T47D (cell line): ENCODE data around the gene ASGR1.

Experiments
- DNase-seq, 2 experiments: peaks; one replicate each; pipeline versions ENCODE4 v3.0.0 to v3.0.0-alpha.2; 2011 to 2012; ENCODE audit warnings: low read depth in 1 of 2, low spot score in 1 of 2
- JUND ChIP-seq: IDR thresholded peaks from 2 replicates; pipeline ENCODE4 v1.6.1; 2012; ENCODE audit warnings: low read depth
- in situ Hi-C: cut with HindIII; loops from 2 replicates; pipeline ENCODE4 v1.10.0; 2016; ENCODE audit warnings: low sequenced_read_pairs, low pct_unique_long_range_greater_than_20kb

The ASGR1 gene

DNA sequence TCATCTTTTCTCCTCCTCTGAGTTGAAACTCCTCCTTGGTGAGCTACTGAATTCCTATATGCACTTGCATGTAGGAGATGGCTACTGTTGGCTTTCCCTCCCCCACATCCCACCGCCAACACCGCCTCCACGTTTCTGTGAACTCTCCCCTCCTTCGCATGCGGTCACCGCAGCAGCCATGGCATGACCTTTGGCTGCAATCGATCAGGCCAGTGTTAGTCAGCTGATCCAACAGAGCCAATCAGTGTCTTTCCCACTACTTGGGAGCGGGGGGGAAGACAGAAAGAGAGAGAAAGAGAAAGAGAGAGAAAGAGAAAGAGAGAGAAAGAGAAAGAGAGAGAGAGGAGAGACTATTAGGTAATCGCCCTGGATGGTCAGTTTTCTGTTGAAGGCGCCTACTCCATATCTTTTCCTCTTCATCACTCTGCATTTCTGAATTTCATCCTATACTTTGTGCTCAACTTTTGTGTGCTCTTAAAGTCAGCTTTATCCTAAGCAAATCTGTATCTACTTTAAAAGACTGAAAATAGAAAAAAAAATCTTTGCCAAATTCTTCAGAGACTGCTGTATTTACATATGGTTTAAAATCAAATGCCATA lies 22.7 kb downstream of the ASGR1 start:
- no peak for DNase-seq
- in situ Hi-C loops = no loop called here
- TF ChIP-seq JUND = no peak

DNA sequence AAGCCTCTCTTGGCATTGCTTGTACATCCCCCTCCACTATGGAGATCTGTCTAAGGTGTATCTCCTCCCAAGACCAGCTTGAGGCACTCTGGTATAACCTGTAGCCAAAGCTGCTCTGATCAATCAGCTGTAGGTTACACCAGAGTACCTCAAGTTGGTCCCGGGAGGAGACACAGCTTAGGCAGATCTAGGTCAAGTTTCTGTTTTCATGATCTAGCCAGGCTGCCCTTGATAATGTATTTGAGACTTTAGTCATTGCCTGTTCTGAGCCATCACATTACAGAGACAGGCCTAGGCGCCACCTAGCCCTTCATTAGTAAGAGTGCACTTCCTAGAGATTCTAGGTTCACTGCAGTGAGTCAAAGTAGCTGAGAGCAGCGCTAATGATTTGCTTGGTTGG lies 31.4 kb downstream of the ASGR1 start:
- DNase-seq = no peak
- in situ Hi-C loops = no loop called here
- no peak for TF ChIP-seq JUND

DNA sequence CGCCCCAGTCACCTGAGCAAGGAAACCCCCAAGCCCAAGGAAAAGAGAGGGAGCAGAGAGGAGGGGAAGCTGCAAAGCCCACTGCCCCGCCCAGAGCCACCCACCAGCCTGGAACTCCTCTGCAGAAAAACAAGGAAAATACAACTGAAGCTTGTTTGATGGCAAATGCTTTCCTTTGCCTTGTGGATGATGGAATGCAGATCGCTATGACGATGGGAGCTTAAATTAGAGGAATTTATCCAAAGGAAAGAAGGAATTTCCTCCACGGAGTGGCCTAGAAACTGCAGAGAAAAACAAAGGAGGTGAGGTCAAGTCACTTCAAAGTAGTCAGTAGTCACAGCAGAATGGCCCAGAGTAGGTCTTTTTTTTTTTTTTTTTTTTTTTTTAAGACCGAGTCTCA lies 33.1 kb downstream of the ASGR1 start:
- no peak for DNase-seq
- TF ChIP-seq JUND = no peak
- in situ Hi-C loops = no loop called here

DNA sequence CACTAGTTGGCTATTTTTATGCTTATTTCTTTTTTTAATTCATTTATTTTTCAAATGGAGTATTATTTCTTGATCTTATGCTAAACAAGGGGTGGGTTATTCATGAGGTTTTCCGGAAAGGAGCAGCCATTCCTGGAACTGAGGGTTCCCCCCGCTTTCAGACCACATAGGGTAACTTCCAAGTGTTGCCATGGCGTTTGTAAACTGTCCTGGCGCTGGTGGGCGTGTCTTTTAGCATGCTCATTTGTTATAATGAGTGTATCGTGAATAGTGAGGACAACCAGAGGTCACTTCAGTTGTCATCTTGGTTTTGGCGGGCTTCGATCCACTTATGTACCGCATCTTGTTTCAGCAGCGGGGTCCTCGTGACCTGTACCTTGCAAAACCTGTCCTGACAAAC lies 35.0 kb downstream of the ASGR1 start:
- in situ Hi-C loops = no loop called here
- no peak for TF ChIP-seq JUND
- DNase-seq = no peak

DNA sequence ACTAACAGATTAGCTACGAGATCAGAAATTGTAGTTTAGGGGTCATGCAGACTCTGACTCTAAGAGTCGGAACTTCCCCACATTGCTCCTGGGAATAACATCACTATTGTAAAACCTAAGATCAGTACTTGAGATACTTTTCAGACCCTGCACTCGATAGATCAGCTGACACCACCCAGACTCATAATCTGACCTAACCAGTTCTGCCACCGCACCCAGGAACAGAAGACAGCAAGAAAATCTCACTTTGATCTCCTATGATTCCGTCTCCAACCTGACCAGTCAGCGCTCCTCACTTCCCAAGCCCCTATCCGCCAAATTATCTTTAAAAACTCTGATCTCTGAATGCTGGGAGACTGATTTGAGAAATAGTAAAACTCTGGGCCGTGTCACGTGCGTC lies 37.3 kb downstream of the ASGR1 start:
- peak in 1 of 2 experiments; percentile 42 for DNase-seq
- TF ChIP-seq JUND = no peak
- in situ Hi-C loops = no loop called here

DNA sequence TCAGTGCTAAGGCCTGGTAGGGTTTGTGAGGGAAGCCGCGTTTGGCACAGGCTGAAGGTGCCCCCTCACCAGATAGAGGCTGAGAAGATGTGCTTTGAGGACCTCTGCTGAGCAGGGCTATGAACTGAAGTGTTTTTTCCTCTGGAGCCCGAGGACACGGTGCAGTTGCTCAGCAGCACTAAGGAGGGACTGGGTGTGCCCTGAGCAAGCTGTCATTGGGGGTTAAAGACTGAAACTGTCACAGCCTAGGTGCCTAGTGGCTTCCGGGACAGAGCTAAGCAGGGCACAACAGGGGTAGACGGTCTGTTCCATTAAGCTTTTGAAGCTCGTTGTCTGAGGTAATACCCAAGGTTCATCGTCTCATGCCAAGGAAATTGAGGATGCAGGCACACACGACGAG lies 39.8 kb downstream of the ASGR1 start:
- in situ Hi-C loops = no loop called here
- DNase-seq = no peak
- no peak for TF ChIP-seq JUND

DNA sequence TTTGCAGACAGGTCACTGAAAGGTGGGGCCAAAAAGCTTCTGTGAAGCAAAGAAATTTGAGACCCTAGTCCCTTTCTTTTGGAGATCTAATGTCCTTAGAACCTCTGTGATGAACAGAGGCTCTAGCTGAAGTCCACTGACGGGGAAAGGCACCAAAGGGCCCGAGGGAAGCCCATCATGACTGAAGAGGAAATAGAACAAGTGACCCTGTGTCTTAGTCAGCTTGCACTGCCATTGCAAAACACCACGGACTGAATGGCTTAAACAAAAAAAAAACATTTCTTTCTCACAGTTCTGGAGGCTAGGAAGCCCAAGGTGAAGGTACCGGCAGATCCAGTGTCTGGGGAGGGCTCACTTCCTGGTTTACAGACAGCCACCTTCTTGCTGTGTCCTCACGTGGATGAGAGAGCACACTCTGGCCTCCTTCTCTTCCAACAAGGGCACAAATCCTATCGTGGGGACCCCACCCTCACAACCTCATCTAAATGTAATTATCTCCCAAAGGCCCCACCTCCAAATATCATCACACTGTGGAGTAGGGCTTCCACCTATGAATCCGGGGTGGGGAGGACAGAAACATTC lies 40.3 kb downstream of the ASGR1 start:
- in situ Hi-C loops = no loop called here
- DNase-seq = no peak

DNA sequence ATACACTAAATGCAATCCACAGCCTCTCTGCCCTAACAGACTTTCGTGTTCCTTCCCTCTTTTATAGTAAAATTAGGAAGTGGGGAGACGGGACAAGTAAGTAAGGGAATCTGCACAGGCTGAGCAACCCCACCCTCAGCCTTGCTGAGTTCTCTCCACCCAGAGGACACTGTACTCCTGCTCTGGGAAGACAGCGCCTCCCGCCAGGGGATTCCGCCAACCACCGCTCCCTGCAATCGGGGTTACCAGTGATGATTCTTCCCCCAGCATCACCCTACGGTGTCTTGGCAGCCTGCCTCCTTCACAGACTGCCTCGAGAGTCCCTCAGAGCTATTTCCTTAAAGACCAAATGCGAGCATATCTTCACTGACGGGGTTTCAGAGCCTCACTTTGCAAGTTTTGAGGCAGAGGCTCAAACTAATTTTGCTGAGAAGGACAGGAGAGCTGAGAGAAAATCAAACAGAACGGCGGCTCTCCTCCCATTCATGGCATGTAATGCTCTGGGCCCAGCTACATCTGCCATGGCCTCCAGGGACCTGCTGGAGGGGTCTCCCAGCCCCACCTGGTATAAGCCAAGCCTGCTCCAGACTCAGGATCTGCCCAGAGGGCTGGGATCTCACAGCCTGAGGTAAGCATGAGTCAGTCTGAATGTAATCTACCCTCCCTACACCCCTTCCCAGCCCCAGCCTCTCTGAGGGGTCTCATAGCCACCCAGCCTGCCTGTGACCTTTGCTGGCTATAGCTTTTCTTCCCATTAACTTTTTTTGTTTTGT lies 41.8 kb downstream of the ASGR1 start:
- in situ Hi-C loops = no loop called here
- no peak for DNase-seq
- TF ChIP-seq JUND = no peak

More for the DNA sequence above, 40.3 kb downstream of the ASGR1 start:
- no peak for TF ChIP-seq JUND

DNA sequence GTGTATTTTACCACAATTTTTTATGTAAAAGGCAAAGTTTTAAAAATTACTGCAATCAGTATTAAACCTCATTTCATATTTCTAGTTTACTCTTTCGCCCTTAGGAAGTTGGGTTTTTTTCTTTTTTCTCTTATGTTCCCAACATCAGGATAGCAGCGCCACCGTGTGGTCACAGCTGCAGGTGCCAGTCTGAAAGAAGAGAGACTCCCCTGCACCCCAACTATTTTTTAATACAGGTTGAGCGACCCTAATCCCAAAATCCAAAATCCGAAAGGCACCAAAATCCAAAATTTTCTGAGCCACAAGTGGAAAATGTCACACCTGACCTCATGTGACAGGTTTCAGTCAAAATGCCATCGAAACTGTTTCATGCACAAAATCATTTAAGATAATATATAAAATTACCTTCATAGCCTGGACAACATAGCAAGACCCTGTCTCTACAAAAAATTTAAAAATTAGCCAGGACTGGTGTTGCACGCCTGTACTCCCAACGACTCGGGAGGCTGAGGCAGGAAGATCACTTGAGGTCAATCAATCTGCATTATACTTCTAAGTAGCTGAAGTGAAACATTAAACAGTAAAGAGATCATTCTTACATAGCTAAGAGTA lies 42.8 kb downstream of the ASGR1 start:
- peak; percentile 16 to 64 for DNase-seq
- TF ChIP-seq JUND = no peak
- in situ Hi-C loops = no loop called here

DNA sequence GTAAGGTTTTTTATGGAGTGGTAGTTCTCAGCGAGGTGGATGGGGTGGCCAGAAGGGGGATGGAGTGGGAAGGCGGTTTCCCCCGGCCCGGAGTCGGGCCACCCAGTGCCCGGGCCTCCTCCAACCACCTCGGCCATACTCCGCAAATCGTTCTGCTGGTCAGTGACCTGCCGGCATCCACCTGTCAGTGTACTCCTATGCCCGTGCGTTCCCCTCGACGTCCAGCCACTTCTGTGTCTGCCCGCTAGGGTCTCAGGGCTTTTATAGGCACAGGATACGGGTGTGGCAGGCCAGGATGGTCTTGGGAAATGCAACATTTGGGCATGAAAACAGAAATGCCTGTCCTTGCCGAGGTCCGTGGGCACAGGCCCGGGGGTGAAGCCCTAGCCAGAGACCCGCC lies 45.3 kb downstream of the ASGR1 start:
- in situ Hi-C loops = no loop called here
- no peak for DNase-seq
- no peak for TF ChIP-seq JUND

DNA sequence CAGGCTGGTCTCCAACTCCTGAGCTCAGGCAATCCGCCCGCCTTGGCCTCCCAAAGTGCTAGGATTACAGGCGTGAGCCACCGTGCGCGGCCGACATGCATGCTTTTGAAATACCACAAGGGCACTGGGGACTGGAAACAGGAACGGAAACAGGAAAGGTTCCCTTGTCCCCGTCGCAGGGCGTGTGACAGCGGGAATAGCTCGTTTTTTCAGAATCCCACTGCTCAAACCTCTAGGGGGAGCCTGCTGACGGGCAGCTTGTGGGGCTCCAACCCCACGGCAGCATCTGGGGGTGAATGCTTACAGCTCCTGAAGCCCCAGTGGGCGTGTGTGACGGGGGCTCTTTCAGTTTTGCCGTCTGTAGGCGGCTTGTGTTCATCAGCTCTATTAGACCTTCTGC lies 45.7 kb downstream of the ASGR1 start:
- in situ Hi-C loops = no loop called here
- no peak for TF ChIP-seq JUND
- peak in 1 of 2 experiments; percentile 51 for DNase-seq

DNA sequence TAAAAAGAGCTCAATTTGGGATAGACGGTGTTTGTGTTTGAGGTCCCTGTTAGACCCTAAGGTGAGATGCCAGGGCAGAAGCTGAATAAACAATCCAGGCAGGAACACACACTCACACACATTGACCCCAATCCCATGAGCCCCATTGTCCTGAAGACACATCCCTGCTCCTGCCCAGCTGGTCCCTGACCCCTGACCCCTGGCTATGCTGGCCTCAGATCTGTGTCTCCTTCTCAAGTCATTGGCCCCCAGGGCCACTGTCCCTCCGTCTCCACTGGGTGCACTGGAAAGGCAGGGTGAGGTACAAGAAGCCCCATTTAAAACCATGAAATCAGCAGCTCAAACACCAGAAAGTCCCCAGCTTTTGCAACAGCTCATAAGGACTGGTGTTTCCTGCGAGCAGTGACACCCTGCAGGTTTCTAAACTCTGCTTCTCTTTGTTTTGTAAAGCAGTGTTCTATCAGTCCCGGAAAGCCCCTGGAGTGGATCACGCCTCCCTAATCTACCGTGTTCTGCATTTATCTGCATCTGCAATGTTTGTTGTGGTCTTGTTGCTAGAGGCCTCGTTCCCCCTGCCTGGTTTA lies 46.6 kb downstream of the ASGR1 start:
- no peak for DNase-seq
- in situ Hi-C loops = no loop called here
- no peak for TF ChIP-seq JUND

DNA sequence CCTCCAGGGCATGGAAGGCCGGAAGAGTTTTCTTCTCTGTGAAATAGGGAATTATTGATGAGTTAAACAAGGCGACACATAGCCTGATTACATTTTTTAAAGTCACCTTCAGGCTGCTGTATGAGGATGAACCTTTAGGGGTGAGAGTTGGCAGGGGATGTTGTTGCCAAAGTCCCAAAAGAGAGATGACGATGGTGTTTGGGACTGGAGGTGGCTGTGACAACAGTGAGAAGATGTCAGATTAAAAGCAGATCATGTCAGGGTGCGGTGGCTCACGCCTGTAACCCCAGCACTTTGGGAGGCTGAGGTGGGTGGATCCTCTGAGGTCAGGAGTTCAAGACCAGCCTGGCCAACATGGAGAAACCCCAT lies 47.8 kb downstream of the ASGR1 start:
- no peak for TF ChIP-seq JUND
- in situ Hi-C loops = no loop called here
- no peak for DNase-seq
